HG03139 (cell line): ENCODE results near the gene TMEM266.

Source experiments
- ATAC-seq: cut with Tn5 transposase; IDR thresholded peaks from one replicate; pipeline ENCODE4 v1.9.1; 2021; ENCODE audit not compliant: unreplicated experiment

Gene TMEM266

GRCh38 chr15:76223521-76223920 is 163.7 kb downstream of the TMEM266 start:
- no peak for ATAC-seq

DNA sequence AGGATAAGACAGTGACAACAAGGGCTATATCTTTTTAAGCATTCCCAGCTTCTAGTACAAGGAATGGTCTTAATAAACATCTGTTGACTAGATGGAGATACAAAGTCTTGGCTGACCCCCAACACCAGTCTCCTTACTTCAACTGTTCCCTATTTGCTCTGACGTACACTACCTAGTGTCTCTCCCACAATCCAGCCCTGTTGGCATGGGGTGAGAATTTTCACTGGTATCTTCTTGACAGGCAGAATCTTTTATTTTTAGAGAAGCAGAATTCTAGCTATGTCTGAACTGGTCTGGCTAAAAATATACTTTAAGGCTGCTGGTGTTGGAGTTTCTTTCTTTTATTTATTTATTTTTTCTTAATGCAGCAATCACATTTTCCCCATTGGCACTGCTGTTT is 169.5 kb downstream of the TMEM266 start:
- no peak for ATAC-seq

DNA sequence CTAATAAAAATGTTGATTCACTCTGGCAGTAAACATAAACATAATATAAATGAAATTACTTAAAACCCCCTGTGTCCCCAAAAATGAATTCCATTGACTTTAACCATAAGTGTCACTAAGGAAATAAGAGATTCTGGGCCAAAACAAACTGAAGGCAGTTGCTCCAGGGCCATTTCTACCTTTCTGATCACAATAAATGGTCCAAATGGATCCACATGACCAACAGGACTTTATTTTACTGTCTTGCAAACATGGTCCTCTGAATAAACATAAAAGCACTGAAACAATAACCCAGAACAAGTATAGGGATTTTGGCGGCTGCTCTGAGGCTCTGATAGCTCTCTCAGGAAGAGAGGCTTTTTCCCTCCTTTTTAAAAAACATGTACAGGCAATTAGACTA is 174.1 kb downstream of the TMEM266 start:
- ATAC-seq: no peak

GRCh38 chr15:76234337-76234889 is 174.6 kb downstream of the TMEM266 start:
- no peak for ATAC-seq

- no peak for ATAC-seq
These were observed 175.5 kb downstream of the TMEM266 start for GRCh38 chr15:76235186-76235826.

DNA sequence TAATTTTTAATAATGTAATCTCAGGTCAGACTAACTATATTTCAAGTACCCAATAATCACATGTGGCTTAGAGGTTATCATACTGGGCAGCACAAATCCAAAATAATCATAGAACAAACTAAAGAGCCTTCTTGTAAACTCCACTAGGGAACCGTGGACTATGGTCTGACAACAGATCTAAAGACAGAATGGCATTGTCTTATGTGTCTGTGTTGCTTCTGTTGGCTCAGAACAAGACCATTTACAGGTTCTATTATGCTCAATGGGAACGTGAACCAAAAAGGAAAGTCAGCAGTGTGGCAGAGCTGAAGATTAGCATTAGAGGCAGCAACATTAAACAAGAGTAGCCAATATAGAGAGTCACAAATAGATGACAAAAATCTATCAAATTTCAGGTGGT is 176.6 kb downstream of the TMEM266 start:
- ATAC-seq: no peak

- ATAC-seq: no peak
These were observed 180.0 kb downstream of the TMEM266 start for GRCh38 chr15:76239786-76240185.

DNA sequence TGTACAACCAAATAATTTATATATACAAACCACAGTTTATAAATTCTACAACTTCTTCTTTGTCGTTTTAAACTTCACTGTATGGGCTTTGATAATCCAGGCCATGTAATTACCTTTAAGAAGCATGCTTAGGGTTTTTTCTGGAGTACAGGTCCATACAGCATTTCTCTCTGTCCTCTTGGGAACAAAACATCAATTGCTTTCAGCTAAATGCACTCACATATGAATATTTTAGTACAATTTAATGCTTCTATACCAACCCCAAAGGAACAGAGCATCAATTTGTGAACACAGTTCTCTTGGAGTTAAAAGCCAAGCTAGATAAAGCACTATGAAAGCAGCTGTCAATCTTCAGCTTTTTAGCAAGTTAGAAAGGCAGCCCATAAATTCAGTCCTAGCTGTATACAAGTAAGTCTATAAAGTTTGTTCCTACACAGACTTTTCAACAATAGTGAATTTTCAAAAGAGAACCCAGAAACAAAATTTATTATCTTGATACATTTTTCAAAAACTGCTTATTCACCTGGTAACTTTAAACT is 185.4 kb downstream of the TMEM266 start:
- no peak for ATAC-seq

DNA sequence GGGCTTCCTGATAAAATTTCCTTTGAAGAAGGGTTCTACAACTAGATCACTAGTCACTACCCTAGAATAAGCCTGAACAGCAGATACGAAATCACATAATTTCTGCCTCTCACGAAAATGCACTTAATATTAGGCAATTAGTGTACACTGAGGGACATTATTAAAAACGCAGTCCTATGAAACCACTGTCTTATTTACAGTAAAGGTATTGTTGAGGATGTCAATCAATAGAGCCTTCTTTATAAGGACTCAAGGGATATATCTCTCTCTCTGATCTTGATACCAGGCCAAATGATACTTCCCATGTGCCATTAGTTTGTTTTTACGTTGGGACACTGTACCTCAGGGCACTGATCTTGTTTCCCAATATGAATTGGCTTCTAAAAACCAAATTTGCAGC is 191.9 kb downstream of the TMEM266 start:
- no peak for ATAC-seq

DNA sequence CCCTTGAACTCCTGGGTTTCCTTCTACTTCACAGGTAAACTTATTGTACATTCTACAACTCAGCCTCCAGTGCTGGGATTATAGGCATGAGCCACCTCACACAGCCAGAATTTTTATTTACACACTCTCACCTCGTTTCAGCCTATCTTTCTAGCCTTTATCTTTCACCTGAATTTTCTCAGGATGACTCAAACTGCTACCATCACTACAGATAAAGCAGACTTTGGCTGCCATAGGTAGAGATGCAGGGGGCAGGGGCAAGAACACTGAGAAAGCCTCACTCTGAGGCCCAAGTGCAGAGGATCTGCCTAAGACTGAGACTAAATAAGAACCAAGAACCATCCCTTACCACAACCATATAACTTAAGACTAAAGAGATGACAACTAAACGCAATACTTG is 192.5 kb downstream of the TMEM266 start:
- no peak for ATAC-seq

GRCh38 chr15:76253691-76254473 is 194.1 kb downstream of the TMEM266 start:
- no peak for ATAC-seq
